ENCODE measurements around the gene CES3.
"Not testable (repeated sequence)": the region's sequence is repeated elsewhere in the genome, so short reads cannot be mapped to it uniquely, and the experiment has no call there.

CES3 gene

GRCh38 chr16:66946974-66947301 lies 14.1 kb upstream of the CES3 start:
- no peak for DNase-seq (ENCODE audit: low read depth)

- DNase-seq (ENCODE audit: low read depth): peak; percentile 77
Observed at GRCh38 chr16:66947302-66948065, 13.6 kb upstream of the CES3 start.

GRCh38 chr16:66948134-66948836 lies 12.8 kb upstream of the CES3 start:
- no peak for DNase-seq (ENCODE audit: low read depth)

GRCh38 chr16:66948837-66949225 lies 12.2 kb upstream of the CES3 start:
- no peak for DNase-seq (ENCODE audit: low read depth)

DNA sequence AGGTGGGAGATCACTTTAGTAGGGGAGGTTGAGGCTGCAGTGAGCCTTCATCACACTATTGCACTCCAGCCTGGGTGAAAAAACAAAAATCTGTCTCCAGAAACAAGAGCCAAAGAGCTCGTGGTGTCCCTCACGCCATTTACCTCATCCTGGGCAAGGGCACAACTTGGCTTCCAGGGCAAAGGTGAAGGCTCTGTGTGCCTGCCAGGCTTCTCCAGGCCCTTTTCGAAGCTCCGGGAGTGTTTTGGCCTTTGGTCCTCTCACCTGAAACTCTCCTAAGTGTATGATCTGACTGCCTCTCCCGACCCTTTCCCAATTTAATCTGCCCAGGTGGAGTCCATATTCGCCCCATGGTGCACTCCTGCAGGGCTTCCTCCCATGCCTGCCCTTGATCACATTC lies 11.6 kb upstream of the CES3 start:
- no peak for DNase-seq (ENCODE audit: low read depth)

- no peak for DNase-seq (ENCODE audit: low read depth)
Observed at GRCh38 chr16:66950437-66950836, 10.6 kb upstream of the CES3 start.

- DNase-seq (ENCODE audit: low read depth): no peak
Observed at GRCh38 chr16:66950971-66951790, 9.9 kb upstream of the CES3 start.

DNA sequence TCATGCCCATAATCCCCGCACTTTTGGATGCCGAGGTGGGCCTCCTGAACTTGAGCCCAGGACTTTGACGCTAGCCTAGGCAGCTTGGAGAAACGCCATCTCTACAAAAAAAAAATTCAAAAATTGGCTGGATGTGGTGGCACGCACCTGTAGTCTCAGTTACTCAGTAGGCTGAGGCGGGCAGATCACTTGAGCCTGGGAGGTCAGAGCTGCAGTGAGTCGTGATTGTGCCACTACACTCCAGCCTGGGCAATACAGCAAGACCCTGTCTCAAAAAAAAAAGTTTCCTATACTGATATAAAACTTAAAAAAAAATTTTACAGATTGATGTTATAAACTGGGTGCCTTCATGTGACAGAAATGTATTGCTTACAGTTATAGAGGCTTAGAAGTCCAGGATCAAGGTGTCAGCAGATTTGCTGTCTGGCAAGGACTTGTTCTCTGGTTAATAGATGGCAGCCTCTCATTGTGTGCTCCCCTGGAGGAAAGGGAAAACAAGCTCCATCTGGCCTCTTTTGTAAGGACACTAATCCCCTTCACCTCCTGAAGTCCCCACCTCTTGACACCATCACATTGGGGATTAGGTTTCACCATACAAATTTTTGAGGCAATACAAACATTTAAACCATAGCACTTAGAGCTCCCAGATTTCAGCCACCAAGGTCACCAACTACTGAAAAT lies 8.5 kb upstream of the CES3 start:
- no peak for DNase-seq (ENCODE audit: low read depth)

DNA sequence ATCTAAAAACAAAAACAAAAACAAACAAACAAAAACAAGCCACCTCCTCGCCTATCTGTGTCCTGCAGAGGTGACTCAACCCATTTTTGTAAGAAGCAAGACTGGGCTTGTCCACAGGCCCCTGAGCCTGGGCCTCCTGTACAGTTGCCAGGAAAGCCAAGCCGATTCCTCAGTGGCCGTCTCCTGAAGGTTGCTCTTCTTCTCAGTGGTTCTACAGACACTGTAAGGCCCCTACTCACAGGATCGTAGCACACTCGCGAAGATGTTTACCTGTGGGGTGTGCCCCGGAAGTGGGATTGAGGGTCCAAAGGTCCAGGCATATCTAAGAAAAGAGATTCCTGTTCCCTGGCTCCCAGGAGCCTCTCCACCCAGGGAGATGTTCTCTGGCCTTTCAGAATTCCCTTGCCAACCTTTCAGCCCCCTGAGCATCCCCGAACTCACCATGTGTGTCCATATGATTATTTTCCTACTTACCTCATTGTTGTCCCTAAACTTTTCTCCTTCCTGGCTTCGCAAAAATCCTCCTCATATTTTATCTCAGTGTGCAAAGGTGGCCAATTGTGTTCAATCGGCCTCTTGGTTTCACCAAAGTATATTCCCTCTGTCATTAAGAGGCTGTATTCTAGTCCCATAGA lies 7.5 kb upstream of the CES3 start:
- no peak for DNase-seq (ENCODE audit: low read depth)

DNA sequence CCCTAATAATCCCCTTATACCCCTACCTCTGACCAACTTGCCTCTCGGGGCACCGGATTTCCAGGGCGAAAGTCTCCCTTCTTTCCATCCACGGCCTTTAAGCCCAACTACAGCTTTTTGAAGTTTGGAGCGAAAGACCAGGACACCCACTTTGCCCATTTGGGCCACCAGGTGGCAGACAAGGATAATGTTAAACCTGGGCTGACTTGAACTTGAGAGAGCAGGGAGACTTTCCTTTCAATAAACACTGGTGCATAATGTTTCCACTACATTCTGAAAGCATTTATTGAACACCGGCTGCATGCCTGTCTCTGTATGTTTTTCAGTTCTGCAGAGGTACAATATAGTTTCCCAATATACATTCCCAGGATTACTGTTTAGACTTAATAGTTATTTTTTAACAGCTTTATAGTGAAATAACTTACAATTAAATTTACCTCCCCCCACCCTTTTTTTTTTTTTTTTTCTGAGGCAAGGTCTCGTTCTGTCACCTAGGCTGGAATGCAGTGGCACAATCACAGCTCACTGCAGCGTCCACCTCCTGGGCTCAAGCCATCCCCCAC lies 6.9 kb upstream of the CES3 start:
- peak; percentile 73 for DNase-seq (ENCODE audit: low read depth)

- peak; percentile 88 for DNase-seq (ENCODE audit: low read depth)
Observed at GRCh38 chr16:66955363-66956153, 5.5 kb upstream of the CES3 start.

- DNase-seq (ENCODE audit: low read depth): not testable (repeated sequence)
Observed at GRCh38 chr16:66956154-66956457, 5.0 kb upstream of the CES3 start.

DNA sequence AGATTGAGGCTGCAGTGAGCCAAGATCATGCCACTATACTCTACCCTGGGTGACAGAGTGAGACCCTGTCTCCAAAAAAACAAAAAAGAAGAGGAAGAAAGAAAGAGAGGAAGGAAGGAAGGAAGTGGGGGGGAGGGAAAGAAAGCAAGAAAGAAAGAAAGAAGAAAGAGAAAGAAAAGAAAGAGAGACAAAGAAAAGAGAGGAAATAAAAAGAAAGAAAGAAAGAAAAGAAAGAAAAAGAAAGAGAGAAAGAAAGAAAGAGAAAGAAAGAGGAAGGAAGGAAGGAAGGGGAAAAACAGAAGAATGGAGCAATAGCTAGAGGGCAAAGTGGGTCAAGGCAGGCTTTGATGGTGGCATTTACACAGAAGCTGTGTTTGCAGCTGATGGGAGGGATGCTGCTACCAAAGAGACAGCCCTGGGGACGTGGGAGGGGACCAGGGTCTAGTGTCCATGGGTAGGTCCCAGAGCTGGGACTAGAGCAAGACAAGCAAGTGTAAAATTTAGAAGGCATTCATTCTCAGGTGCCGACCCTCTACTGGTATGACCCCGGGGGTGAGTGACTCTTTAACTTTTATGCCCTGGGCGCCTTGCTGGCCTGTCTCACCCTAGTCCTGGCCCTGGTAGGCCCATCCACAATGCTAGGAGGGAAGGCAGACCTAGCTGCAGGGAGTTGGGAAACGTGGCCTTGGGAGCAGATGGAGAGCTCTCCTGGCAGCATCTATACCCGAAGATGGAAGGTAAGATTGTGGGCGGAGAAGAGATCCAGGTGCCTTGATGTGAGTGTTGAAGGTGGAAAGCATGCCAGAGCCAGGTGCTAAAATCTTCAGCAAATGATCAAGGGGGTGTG lies 2.0 kb upstream of the CES3 start:
- DNase-seq (ENCODE audit: low read depth): no peak

- DNase-seq (ENCODE audit: low read depth): no peak
Observed at GRCh38 chr16:66959704-66960161, 1.3 kb upstream of the CES3 start.

- no peak for DNase-seq (ENCODE audit: low read depth)
Observed at GRCh38 chr16:66960270-66960669, 796 bp upstream of the CES3 start.

DNA sequence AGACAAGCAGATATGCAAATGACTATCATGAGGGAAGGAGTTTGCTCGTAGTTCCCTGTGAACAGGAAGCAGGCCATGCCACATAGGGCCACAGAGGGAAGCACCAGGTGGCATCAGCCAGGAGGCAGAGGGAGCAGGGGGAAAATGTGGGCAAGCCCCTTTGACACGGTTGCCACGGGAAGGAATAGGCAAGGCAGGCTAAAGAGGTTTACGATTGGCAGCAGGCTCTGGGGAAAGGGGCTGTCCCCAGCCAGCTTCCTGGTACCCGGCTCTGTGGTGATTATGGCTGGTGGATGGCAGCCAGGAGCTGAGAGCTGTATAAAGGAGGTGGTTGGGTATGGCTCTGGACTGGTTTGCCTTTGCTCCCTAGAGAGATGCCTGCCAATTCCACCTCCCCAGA lies 848 bp downstream of the CES3 start:
- DNase-seq (ENCODE audit: low read depth): no peak

DNA sequence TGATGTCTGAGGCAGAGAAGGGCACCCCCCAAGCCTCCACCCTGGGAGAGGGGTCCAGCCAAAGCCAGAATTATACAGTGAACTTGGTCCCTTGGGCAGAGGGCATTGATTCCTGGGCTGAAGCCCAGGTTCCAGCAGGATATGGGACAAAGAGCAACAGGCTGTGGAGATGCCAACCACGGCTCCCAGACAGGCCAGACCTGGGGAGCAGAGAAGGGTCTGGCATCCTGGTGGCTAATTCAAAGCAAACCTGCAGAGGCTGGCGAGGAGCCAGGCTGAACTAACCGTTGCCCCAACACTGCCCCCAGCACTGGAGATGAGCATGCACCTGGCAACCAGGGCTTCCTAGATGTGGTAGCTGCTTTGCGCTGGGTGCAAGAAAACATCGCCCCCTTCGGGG lies 3.0 kb downstream of the CES3 start:
- DNase-seq (ENCODE audit: low read depth): no peak

DNA sequence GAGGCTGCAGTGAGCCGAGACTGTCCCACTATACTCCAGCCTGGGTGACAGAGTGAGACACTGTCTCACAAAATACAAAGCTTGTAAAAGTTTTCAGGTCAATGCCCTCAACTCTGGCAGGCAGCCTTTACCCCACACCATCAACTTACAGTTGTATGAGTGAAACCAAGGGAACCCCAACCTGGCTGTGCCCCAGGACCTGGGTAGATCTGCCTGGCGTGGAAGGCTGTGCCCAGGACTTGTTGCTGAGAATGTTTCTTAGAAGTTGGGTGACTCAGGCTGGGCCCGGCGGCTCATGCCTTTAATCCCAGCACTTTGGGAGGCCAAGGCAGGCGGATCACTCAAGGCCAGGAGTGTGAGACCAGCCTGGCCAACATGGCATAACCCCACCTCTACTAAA lies 7.8 kb downstream of the CES3 start:
- peak; percentile 26 for DNase-seq (ENCODE audit: low read depth)

- peak; percentile 79 for DNase-seq (ENCODE audit: low read depth)
Observed at GRCh38 chr16:66970775-66971720, 10.0 kb downstream of the CES3 start.
